PC-9 (cell line): ENCODE measurements around the gene FIGN. TPM values are rescaled to one million over a fixed set of nuclear protein-coding genes. Genes with fewer than 3 reads are reported as not detected.

ENCODE experiments used
- BruUV-seq: library from RNA; stranded (reverse); fragments of 400-500 nt; replicated peaks from 2 replicates; lab custom pipeline; 2021; lab: Mats Ljungman, UMichigan
- CTCF ChIA-PET: fragments of 300-600 bp; sonication (Branson Sonifier 250); formaldehyde crosslinking; loops from one replicate; lab custom pipeline; 2022; ENCODE audit warnings: antibody characterized with exemption; lab: Charles Lee
- POLR2A ChIA-PET: fragments of 300-600 bp; sonication (Branson Sonifier 250); formaldehyde crosslinking; loops from one replicate; lab custom pipeline; 2022; ENCODE audit warnings: antibody characterized with exemption; ENCODE audit not compliant: unreplicated experiment; lab: Charles Lee
- DNase-seq, 2 experiments: peaks; one replicate each; pipeline versions ENCODE4 v3.0.0 to v3.0.0-alpha.2; 2015 to 2022; ENCODE audit warnings: mixed read lengths in 1 of 2
- H2AFZ ChIP-seq: fragments of 200-600 bp; sonication (generic); 2 replicates; pipeline ENCODE4 v1.8.1; 2017; ENCODE audit warnings: antibody characterized with exemption
- H3F3A ChIP-seq: fragments of 200-600 bp; sonication (generic); 2 replicates; pipeline ENCODE4 v1.8.1; 2017; ENCODE audit warnings: antibody characterized with exemption, mild to moderate bottlenecking, low read depth; ENCODE audit not compliant: insufficient read depth
- H3K27ac ChIP-seq: fragments of 200-600 bp; sonication (generic); 2 replicates; pipeline ENCODE4 v1.6.1; 2016; ENCODE audit warnings: mixed run types
- H3K27me3 ChIP-seq: fragments of 200-600 bp; sonication (generic); 2 replicates; pipeline ENCODE4 v1.6.1; 2016; ENCODE audit warnings: low read depth, mixed run types; ENCODE audit not compliant: insufficient read depth
- H3K36me3 ChIP-seq: fragments of 200-600 bp; sonication (generic); 2 replicates; pipeline ENCODE4 v1.6.1; 2016; ENCODE audit warnings: low read depth, mixed run types
- H3K4me1 ChIP-seq: fragments of 200-600 bp; sonication (generic); replicated peaks from 2 replicates; pipeline ENCODE4 v1.6.1; 2016; ENCODE audit warnings: mixed run types; ENCODE audit not compliant: insufficient read depth
- H3K4me2 ChIP-seq: fragments of 200-600 bp; sonication (generic); 2 replicates; pipeline ENCODE4 v1.6.1; 2017; ENCODE audit warnings: mixed run types
- H3K4me3 ChIP-seq: fragments of 200-600 bp; sonication (generic); 2 replicates; pipeline ENCODE4 v1.6.1; 2016; ENCODE audit warnings: mixed run types
- H3K79me2 ChIP-seq: fragments of 200-600 bp; sonication (generic); 2 replicates; pipeline ENCODE4 v1.6.1; 2017; ENCODE audit warnings: low read depth, mixed run types
- H3K9me2 ChIP-seq: fragments of 200-600 bp; sonication (generic); 2 replicates; pipeline ENCODE4 v1.8.1; 2017; ENCODE audit warnings: mild to moderate bottlenecking; ENCODE audit not compliant: insufficient read depth
- H3K9me3 ChIP-seq: fragments of 200-600 bp; sonication (generic); 2 replicates; pipeline ENCODE4 v1.8.1; 2016; ENCODE audit warnings: low read depth; ENCODE audit not compliant: insufficient read depth
- H4K20me1 ChIP-seq: fragments of 200-600 bp; sonication (generic); 2 replicates; pipeline ENCODE4 v1.8.1; 2017; ENCODE audit not compliant: insufficient read depth
- EZH2 ChIP-seq: fragments of 200-600 bp; sonication (generic); IDR thresholded peaks from 2 replicates; pipeline ENCODE4 v1.8.0; 2017; ENCODE audit warnings: antibody characterized with exemption, low read depth
- intact Hi-C: fragments of 100-400 bp; cut with micrococcal nuclease; formaldehyde crosslinking; loops from one replicate; pipeline ENCODE4 v1.10.0; 2022; ENCODE audit not compliant: unreplicated experiment
- total RNA-seq: library from RNA; stranded (reverse); gene quantifications from 2 replicates; pipeline ENCODE4 v1.2.3, GENCODE V29; 2021
- TF ChIP-seq, protein P1 (sequence below): fragments of 200-600 bp; sonication (generic); conservative IDR thresholded peaks from 2 replicates; pipeline ENCODE4 v1.6.1; 2017; ENCODE audit warnings: mixed run types, antibody characterized with exemption, mild to moderate bottlenecking, moderate library complexity

Gene FIGN
- total RNA-seq, 1 experiment from 2014 or later, result 7.4 TPM

DNA sequence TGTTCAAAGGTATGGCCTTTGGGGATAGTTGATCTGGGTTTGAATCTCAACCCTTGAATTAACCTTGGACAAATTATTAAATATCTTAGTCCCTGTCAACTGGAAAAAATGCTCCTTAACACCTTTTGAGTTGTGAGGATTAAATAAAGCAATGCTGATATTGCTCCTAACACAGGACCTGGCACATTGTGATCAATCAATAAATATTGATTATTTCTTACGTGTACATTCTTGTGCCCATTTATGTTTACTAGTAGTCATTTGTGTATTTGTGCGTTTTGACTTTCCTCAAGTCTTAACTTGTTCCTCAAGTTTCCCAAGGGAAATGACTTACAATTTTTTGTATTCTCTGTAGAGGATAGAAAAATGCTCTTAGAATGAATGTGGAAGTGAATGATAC, 19.6 kb upstream of the FIGN start:
- Histone ChIP-seq H2AFZ (no peak overlapping the region), H3K27me3 (no peaks in the 10 kb centered on the region), H3K9me3 (no peaks in the 10 kb centered on the region), H3K4me2 (no peak overlapping the region), H3K79me2 (no peaks in the 10 kb centered on the region), H3K4me1 (no peaks in the 10 kb centered on the region), H3K27ac (no peak overlapping the region), H4K20me1 (no peaks in the 10 kb centered on the region), H3F3A (no peaks in the 10 kb centered on the region), H3K9me2 (no peaks in the 10 kb centered on the region), H3K36me3 (no peaks in the 10 kb centered on the region), H3K4me3 (no peak overlapping the region)
- TF ChIP-seq, protein P1, sequence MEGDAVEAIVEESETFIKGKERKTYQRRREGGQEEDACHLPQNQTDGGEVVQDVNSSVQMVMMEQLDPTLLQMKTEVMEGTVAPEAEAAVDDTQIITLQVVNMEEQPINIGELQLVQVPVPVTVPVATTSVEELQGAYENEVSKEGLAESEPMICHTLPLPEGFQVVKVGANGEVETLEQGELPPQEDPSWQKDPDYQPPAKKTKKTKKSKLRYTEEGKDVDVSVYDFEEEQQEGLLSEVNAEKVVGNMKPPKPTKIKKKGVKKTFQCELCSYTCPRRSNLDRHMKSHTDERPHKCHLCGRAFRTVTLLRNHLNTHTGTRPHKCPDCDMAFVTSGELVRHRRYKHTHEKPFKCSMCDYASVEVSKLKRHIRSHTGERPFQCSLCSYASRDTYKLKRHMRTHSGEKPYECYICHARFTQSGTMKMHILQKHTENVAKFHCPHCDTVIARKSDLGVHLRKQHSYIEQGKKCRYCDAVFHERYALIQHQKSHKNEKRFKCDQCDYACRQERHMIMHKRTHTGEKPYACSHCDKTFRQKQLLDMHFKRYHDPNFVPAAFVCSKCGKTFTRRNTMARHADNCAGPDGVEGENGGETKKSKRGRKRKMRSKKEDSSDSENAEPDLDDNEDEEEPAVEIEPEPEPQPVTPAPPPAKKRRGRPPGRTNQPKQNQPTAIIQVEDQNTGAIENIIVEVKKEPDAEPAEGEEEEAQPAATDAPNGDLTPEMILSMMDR, result no peak
- no peak for TF ChIP-seq EZH2
- no TSS peak for BruUV-seq
- DNase-seq, result no peak
- CTCF ChIA-PET, result no interaction called here
- intact Hi-C loops, result no loop called here
- POLR2A ChIA-PET, result no interaction called here

DNA sequence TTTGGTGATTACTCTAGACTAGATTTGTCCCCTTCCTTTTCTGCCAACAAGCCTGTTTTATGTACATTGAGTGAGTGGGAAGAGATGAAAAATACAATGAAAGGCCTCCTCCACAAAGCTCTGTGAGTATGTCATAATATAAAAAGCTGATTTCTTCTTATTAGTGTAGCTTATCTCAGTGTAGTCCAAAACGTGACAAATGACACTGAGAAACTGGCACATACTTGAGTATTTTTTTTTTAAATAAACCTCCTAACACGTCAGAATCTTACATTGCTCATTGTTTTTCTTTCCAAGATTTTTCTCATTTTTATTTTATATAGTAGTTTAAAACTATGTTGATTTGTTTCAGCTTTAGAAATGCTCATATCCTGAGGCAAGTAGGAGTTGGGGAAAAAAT, 17.9 kb upstream of the FIGN start:
- Histone ChIP-seq H3K9me2 (no peaks in the 10 kb centered on the region), H3K27ac (no peak overlapping the region), H3K4me3 (no peak overlapping the region), H3F3A (no peaks in the 10 kb centered on the region), H3K9me3 (no peaks in the 10 kb centered on the region), H4K20me1 (no peaks in the 10 kb centered on the region), H3K36me3 (no peaks in the 10 kb centered on the region), H3K4me2 (no peak overlapping the region), H3K27me3 (no peaks in the 10 kb centered on the region), H3K4me1 (no peaks in the 10 kb centered on the region), H2AFZ (no peak overlapping the region), H3K79me2 (no peaks in the 10 kb centered on the region)
- ChIA-PET POLR2A (no interaction called here), CTCF (no interaction called here)
- TF ChIP-seq EZH2, result no peak
- TF ChIP-seq, protein P1, result no peak
- intact Hi-C loops, result no loop called here
- BruUV-seq, result no TSS peak
- no peak for DNase-seq

DNA sequence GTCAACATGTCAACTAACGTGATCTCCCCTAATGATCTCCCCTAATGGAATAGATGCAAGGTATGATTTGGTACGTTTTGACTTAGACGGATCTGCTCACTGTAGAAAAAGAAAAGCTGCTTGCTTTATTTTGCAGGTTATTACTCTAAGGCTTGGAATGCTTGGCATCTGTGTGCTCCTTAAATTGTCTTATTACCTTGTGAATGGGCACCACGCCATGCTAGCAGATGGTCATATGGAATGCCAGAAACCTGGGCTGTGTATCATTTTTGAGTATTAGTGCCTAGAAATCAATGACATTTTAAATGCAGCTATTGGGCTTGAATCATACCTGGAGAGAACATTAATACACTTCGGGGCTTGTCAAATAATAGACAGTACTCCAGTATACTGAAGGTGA, 16.5 kb upstream of the FIGN start:
- H3K4me2 ChIP-seq, result no peak overlapping the region
- H3K36me3 ChIP-seq, result no peaks in the 10 kb centered on the region
- ChIA-PET POLR2A (no interaction called here), CTCF (no interaction called here)
- H3F3A ChIP-seq, result no peaks in the 10 kb centered on the region
- no peak overlapping the region for H3K27ac ChIP-seq
- H3K9me2 ChIP-seq, result no peaks in the 10 kb centered on the region
- no peaks in the 10 kb centered on the region for H3K79me2 ChIP-seq
- intact Hi-C loops, result no loop called here
- no TSS peak for BruUV-seq
- no peaks in the 10 kb centered on the region for H4K20me1 ChIP-seq
- TF ChIP-seq EZH2, result no peak
- TF ChIP-seq, protein P1, result no peak
- no peaks in the 10 kb centered on the region for H3K4me1 ChIP-seq
- peak in 1 of 2 experiments; percentile 19 for DNase-seq
- H3K4me3 ChIP-seq, result no peak overlapping the region
- H3K27me3 ChIP-seq, result no peaks in the 10 kb centered on the region
- H2AFZ ChIP-seq, result no peak overlapping the region
- no peaks in the 10 kb centered on the region for H3K9me3 ChIP-seq
